GM04503 (cell line): ENCODE data around the gene PPTC7.
"Not testable (repeated sequence)": the region's sequence is repeated elsewhere in the genome, so short reads cannot be mapped to it uniquely, and the experiment has no call there.

Source experiments
- DNase-seq: peaks from one replicate; pipeline ENCODE4 v3.0.0-alpha.2; 2012; ENCODE audit warnings: low read depth

Gene PPTC7

GRCh38 chr12:110585231-110585799 lies 2.2 kb upstream of the PPTC7 start:
- DNase-seq: no peak

GRCh38 chr12:110582276-110583136 lies 612 bp downstream of the PPTC7 start:
- no peak for DNase-seq

- no peak for DNase-seq
Measured at GRCh38 chr12:110581931-110582275, 1.2 kb downstream of the PPTC7 start.

- DNase-seq: no peak
Measured at GRCh38 chr12:110579535-110580253, 3.4 kb downstream of the PPTC7 start.

- DNase-seq: no peak
Measured at GRCh38 chr12:110578694-110579534, 4.2 kb downstream of the PPTC7 start.

- DNase-seq: peak; percentile 58
Measured at GRCh38 chr12:110577864-110578693, 5.0 kb downstream of the PPTC7 start.

GRCh38 chr12:110576504-110576903 lies 6.6 kb downstream of the PPTC7 start:
- no peak for DNase-seq

GRCh38 chr12:110575326-110575725 lies 7.8 kb downstream of the PPTC7 start:
- no peak for DNase-seq

- not testable (repeated sequence) for DNase-seq
Measured at GRCh38 chr12:110574717-110575230, 8.3 kb downstream of the PPTC7 start.

- no peak for DNase-seq
Measured at GRCh38 chr12:110574044-110574443, 9.1 kb downstream of the PPTC7 start.

GRCh38 chr12:110570798-110571197 lies 12.3 kb downstream of the PPTC7 start:
- not testable (repeated sequence) for DNase-seq

- not testable (repeated sequence) for DNase-seq
Measured at GRCh38 chr12:110569838-110570237, 13.3 kb downstream of the PPTC7 start.

- no peak for DNase-seq
Measured at GRCh38 chr12:110568752-110569151, 14.4 kb downstream of the PPTC7 start.

- no peak for DNase-seq
Measured at GRCh38 chr12:110566993-110567392, 16.1 kb downstream of the PPTC7 start.

- no peak for DNase-seq
Measured at GRCh38 chr12:110565894-110566871, 16.9 kb downstream of the PPTC7 start.

GRCh38 chr12:110564471-110564991 lies 18.6 kb downstream of the PPTC7 start:
- DNase-seq: no peak

GRCh38 chr12:110563702-110564470 lies 19.2 kb downstream of the PPTC7 start:
- peak; percentile 38 for DNase-seq

GRCh38 chr12:110562386-110562785 lies 20.7 kb downstream of the PPTC7 start:
- not testable (repeated sequence) for DNase-seq
